Peyer's patch (tissue), 4 donors: ENCODE results near the gene OSGEPL1.
"Not testable (repeated sequence)": the region's sequence is repeated elsewhere in the genome, so short reads cannot be mapped to it uniquely, and the experiment has no call there.

Experiments used
- CTCF ChIP-seq, 6 experiments: fragments of 450-650 bp in 4 of 6; fragments of 200-600 bp in 2 of 6; sonication (generic) in 1 of 6; IDR thresholded peaks; one replicate each; pipeline ENCODE4 v1.5.1; 2017 to 2019; ENCODE audit warnings: antibody characterized with exemption in 6 of 6, mild to moderate bottlenecking in 3 of 6, moderate library complexity in 1 of 6
- POLR2A ChIP-seq, 2 donors: fragments of 450-650 bp; IDR thresholded peaks; one replicate each; pipeline ENCODE4 v1.5.1; 2017; ENCODE audit warnings: antibody characterized with exemption in 2 of 2, mild to moderate bottlenecking in 2 of 2, moderate library complexity in 2 of 2

- TF ChIP-seq CTCF, POLR2A (IDR thresholded peaks at IDR 0.05): not testable (repeated sequence)
These were observed 45.0 kb downstream of the OSGEPL1 start for GRCh38 chr2:189717593-189717992.
